Cardiac fibroblast (primary cell): ENCODE measurements around the gene KCNC2.

ENCODE experiments used
- DNase-seq, 2 donors: peaks; one replicate each; pipeline versions ENCODE4 v3.0.0 to v3.0.0-alpha.2; 2010; ENCODE audit warnings: low read depth in 2 of 2
- H3K4me3 ChIP-seq, 2 donors: replicated peaks in 1 of 2; 1 replicate in 1 of 2; 2 replicates in 1 of 2; pipeline ENCODE4 v1.5.1; 2011; ENCODE audit warnings: low read depth in 2 of 2, low read length in 2 of 2, mild to moderate bottlenecking in 2 of 2, moderate library complexity in 1 of 2
- CTCF ChIP-seq: IDR thresholded peaks from one replicate; pipeline ENCODE4 v1.5.1; 2011; ENCODE audit warnings: low read depth, mild to moderate bottlenecking, low read length, inconsistent platforms

Gene KCNC2

GRCh38 chr12:75209812-75210138 lies at the start of gene KCNC2:
Gene KCNC2 (minus strand): TSS chr12:75209839.
- DNase-seq: no peak
- H3K4me3 ChIP-seq: no peak within 1 kb of the TSS
- no peak for TF ChIP-seq CTCF

GRCh38 chr12:75259143-75259542 lies 49.5 kb upstream of the KCNC2 start:
- TF ChIP-seq CTCF: no peak
- DNase-seq: no peak

GRCh38 chr12:75257510-75257909 lies 47.9 kb upstream of the KCNC2 start:
- TF ChIP-seq CTCF: no peak
- no peak for DNase-seq
- H3K4me3 ChIP-seq: no peak overlapping the region

More at GRCh38 chr12:75259143-75259542, 49.5 kb upstream of the KCNC2 start:
- H3K4me3 ChIP-seq: no peak overlapping the region

- H3K4me3 ChIP-seq: no peak overlapping the region
- no peak for TF ChIP-seq CTCF
- no peak for DNase-seq
These were observed 35.5 kb upstream of the KCNC2 start for GRCh38 chr12:75245108-75245507.

- DNase-seq: no peak
These were observed 30.3 kb upstream of the KCNC2 start for GRCh38 chr12:75239987-75240386.

GRCh38 chr12:75236206-75236605 lies 26.6 kb upstream of the KCNC2 start:
- H3K4me3 ChIP-seq: no peak overlapping the region
- no peak for TF ChIP-seq CTCF
- DNase-seq: no peak

More at GRCh38 chr12:75239987-75240386, 30.3 kb upstream of the KCNC2 start:
- TF ChIP-seq CTCF: no peak
- no peak overlapping the region for H3K4me3 ChIP-seq

- H3K4me3 ChIP-seq: no peak overlapping the region
- TF ChIP-seq CTCF: no peak
- DNase-seq: no peak
These were observed 17.5 kb upstream of the KCNC2 start for GRCh38 chr12:75227132-75227531.
